ENCODE measurements around the gene FAM221B. TPM values are rescaled to one million over a fixed set of nuclear protein-coding genes. Genes with fewer than 3 reads are reported as not detected.
A peak's percentile ranks its signal among the peaks of the same experiment; 100 is the strongest.

Gene FAM221B
- total and polyA plus RNA-seq, 2 experiments from 2014 or later, result 0.47 TPM; not detected in 1

- Histone ChIP-seq H3K4me1 (ENCODE audit: insufficient read depth) (peaks cover 16% of the 10 kb centered on the region), H3K4me3 (no peak overlapping the region), H3K79me2 (replicated peaks; ENCODE audit: insufficient read depth) (no peaks in the 10 kb centered on the region), H3K36me3 (ENCODE audit: insufficient read depth) (no peaks in the 10 kb centered on the region), H3K27me3 (ENCODE audit: insufficient read depth) (no peaks in the 10 kb centered on the region), H3K9me2 (ENCODE audit: insufficient read depth) (no peaks in the 10 kb centered on the region), H3K27ac (ENCODE audit: low read depth) (no peak overlapping the region), H3K4me2 (no peak overlapping the region), H4K20me1 (replicated peaks; ENCODE audit: insufficient read depth) (0 out of 2 replicates have a peak, but pooled peaks cover 3% of the 10 kb centered on the region), H2AFZ (no peak overlapping the region), H3F3A (replicated peaks; ENCODE audit: low read depth) (0 out of 2 replicates have a peak, but pooled peaks cover 4% of the 10 kb centered on the region)
- no peak overlapping the region for H3K4me3 Mint-ChIP-seq
- peaks cover 7% of the 10 kb centered on the region for H3K36me3 Mint-ChIP-seq (ENCODE audit: low read depth)
- DNase-seq (ENCODE audit: low spot score), result no peak
- ATAC-seq, result no peak
- TF ChIP-seq STAT1 (IDR thresholded peaks at IDR 0.05; ENCODE audit: unreplicated experiment) (no peak), ZNF331 (CRISPR knock-in tag; IDR thresholded peaks at IDR 0.05; ENCODE audit: low read depth) (no peak), POLR2AphosphoS5 (IDR thresholded peaks at IDR 0.05; ENCODE audit: low read depth) (no peak), EZH2 (IDR thresholded peaks at IDR 0.05; ENCODE audit: low read depth, unreplicated experiment) (no peak)
- peaks cover 16% of the 10 kb centered on the region for H3K4me1 Mint-ChIP-seq
- H3K9me3 Mint-ChIP-seq, result no peaks in the 10 kb centered on the region
- no peak overlapping the region for H3K27ac Mint-ChIP-seq
- H3K27me3 Mint-ChIP-seq (ENCODE audit: insufficient read depth, low read depth, poor library complexity), result no peaks in the 10 kb centered on the region
Observed at GRCh38 chr9:35778496-35778895, 50.0 kb downstream of the FAM221B start.

- Histone ChIP-seq H3K4me1 (ENCODE audit: insufficient read depth) (peaks cover 16% of the 10 kb centered on the region), H3K9me2 (ENCODE audit: insufficient read depth) (no peaks in the 10 kb centered on the region), H3K36me3 (ENCODE audit: insufficient read depth) (no peaks in the 10 kb centered on the region), H3K4me2 (no peak overlapping the region), H4K20me1 (replicated peaks; ENCODE audit: insufficient read depth) (0 out of 2 replicates have a peak, but pooled peaks cover 4% of the 10 kb centered on the region), H3K4me3 (no peak overlapping the region), H3K27me3 (ENCODE audit: insufficient read depth) (no peaks in the 10 kb centered on the region), H3K79me2 (replicated peaks; ENCODE audit: insufficient read depth) (no peaks in the 10 kb centered on the region), H3F3A (replicated peaks; ENCODE audit: low read depth) (0 out of 2 replicates have a peak, but pooled peaks cover 4% of the 10 kb centered on the region), H2AFZ (no peak overlapping the region), H3K27ac (ENCODE audit: low read depth) (no peak overlapping the region)
- Mint-ChIP-seq H3K36me3 (ENCODE audit: low read depth) (peaks cover 3% of the 10 kb centered on the region; the same call in 2 of the 3 replicates), H3K27me3 (ENCODE audit: insufficient read depth, low read depth, poor library complexity) (no peaks in the 10 kb centered on the region), H3K9me3 (no peaks in the 10 kb centered on the region), H3K4me3 (no peak overlapping the region), H3K4me1 (peaks cover 16% of the 10 kb centered on the region), H3K27ac (peak overlapping the region; percentile 74; the same call in 1 of the 2 replicates)
- ATAC-seq (peak; percentile 32; the same call in 2 of the 3 replicates), DNase-seq (ENCODE audit: low spot score) (no peak)
- TF ChIP-seq ZNF331 (CRISPR knock-in tag; IDR thresholded peaks at IDR 0.05; ENCODE audit: low read depth) (no peak), EZH2phosphoT487 (IDR thresholded peaks at IDR 0.05; ENCODE audit: unreplicated experiment) (no peak), ETS1 (IDR thresholded peaks at IDR 0.05) (no peak), EZH2 (IDR thresholded peaks at IDR 0.05; ENCODE audit: low read depth, unreplicated experiment) (no peak), CTCF (conservative IDR thresholded peaks at IDR 0.05; ENCODE audit: low read depth in 2 of 2) (no peak)
Observed at GRCh38 chr9:35776018-35776417, 52.5 kb downstream of the FAM221B start.

Data from GM23338 (cell line).